Measurements from ENCODE around the gene USH1C.

USH1C gene

GRCh38 chr11:17498058-17498457 lies 46.2 kb downstream of the USH1C start:
- peak; percentile 64 for DNase-seq

- DNase-seq: no peak
Observed at GRCh38 chr11:17496406-17496805, 47.8 kb downstream of the USH1C start.

- no peak for DNase-seq
Observed at GRCh38 chr11:17494019-17494418, 50.2 kb downstream of the USH1C start.

DNA sequence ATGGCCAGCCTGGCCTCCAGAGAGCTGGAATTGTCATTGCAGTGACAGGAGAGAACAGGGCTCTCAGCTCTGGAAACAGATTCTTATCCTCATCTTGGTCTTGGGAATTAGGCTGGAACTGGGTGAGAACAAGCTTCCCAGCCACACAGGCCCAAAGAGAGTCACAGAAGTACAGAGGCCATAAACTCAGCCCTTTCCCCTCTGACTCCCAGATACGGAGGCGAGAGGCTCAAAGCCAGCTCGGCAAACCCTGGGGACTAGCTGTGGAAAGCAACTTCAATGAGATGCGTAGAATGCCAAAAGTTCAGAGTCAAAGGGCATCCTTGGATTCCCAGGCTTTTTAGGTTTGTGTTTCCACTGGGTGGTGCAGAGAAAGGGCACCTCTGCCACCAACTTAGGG lies 53.3 kb downstream of the USH1C start:
- no peak for DNase-seq

DNA sequence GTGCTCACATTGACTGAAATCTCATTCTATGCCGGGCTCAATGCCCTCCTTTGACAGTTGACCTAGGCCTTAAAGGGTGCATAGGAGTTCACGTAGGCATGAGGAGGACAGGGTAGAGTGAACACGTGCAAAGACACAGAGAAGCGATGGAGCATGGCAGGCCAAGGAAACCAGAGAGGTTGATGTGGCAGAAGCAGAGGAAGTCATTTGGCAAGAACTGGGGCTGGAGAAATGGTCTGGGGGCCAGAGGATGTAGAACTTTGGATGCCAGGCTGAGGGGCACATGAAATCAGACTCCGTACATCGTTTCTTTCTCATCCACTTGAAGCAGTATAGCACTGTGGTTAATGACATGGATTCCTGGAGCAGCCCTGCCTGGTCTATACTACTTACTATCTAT lies 54.0 kb downstream of the USH1C start:
- no peak for DNase-seq

- no peak for DNase-seq
Observed at GRCh38 chr11:17489751-17490150, 54.5 kb downstream of the USH1C start.

DNA sequence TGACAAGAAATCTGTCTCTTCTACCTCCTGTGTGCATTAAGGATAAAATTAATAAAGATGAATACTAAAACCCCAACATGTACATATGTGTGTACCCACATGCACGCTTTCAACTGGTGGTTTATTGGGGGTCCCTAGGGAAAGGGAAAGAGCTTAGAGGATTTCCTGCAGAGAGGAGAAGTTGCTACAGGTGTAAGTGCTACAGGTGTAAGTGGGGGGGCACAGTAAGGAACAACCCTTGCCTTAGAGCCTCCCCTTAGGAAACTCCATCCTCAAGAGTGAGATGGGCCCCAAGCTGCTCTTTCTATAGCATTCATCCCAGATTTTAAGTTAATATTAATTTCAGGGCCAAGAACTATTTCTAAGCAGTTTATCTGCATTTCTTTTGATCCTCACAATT lies 55.7 kb downstream of the USH1C start:
- no peak for DNase-seq

GRCh38 chr11:17486646-17487045 lies 57.6 kb downstream of the USH1C start:
- DNase-seq: no peak

GRCh38 chr11:17483505-17483904 lies 60.7 kb downstream of the USH1C start:
- no peak for DNase-seq

DNA sequence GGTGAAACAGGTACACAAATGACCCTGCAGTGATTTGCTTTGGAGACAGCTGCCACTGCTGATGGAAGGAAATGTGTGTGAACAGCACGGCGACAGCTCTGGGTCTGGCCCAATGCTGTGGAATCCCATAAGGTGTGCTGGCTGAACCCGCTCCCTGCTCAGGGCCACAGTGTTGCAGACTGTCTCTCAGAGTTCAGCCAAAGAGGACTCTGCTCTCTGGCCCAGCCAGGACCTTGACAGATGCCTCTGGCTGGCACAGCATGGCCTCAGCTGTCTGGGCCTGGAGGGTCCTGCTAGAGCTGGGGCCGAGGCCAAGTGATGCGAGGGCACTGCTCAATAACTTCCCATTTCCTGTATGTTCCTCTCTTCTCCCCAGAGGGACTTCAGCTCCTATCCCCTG lies 62.3 kb downstream of the USH1C start:
- no peak for DNase-seq

- peak; percentile 24 for DNase-seq
Observed at GRCh38 chr11:17479284-17480214, 64.7 kb downstream of the USH1C start.

DNA sequence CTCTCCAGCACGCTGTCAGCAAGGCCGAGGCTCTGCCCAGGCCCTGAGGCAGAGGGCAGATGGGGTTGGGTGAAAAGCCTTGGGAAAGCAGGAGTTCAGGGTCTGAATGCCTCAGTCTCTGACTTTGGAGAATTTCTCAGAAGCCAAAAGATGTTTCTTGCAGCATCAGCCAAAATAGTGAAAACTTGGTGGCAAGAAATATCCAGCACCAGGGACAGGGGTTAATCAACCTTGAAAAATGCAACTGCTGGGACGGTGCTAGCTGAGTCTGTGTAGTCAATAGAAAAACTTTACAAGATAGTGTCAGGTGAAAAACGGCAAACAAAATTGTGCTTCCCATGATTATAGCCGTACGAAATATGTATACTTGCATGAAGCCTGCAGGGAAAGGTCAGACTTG lies 66.1 kb downstream of the USH1C start:
- no peak for DNase-seq

GRCh38 chr11:17477361-17477760 lies 66.9 kb downstream of the USH1C start:
- no peak for DNase-seq

DNA sequence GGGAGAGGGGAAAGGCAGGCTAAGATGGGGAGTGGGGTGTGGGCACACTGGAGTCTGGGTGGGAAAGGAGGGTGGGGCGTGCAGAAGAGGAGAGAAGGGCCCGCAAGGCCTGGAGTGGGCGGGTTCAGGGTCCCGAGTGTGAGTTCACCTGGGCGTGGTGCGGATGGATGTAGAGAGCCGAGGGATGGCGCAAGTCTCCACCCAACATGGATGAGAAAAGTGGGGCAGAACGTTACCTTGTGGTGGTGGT lies 67.2 kb downstream of the USH1C start:
- no peak for DNase-seq

GRCh38 chr11:17476317-17477083 lies 67.7 kb downstream of the USH1C start, which contains the start of gene ABCC8:
TSS of gene ABCC8 (minus strand) at chr11:17476845. CDS start at chr11:17476776, 69 bp downstream.
- no peak for DNase-seq

- DNase-seq: no peak
Observed at GRCh38 chr11:17475666-17476316, 68.4 kb downstream of the USH1C start.

- no peak for DNase-seq
Observed at GRCh38 chr11:17473071-17473744, 71.0 kb downstream of the USH1C start.

DNA sequence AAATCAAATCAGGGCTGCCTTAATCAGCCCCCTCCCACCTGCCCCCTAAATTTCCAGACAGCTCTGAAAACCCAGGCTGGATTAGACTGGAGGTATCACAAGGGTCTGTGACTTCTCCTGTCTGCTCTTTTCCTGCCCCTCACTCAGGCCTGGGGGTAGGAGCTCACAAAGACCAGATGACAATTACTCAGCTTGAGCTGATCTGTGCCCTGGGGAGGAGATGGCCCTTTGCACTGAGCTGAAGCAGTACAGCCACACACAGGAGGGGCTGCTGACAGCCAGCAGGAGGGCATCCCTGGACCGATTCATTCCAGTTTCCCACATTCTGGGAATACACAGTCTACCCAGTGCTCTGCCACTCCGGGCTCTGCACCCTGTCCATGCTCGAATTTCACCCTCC lies 71.7 kb downstream of the USH1C start:
- DNase-seq: no peak

- no peak for DNase-seq
Observed at GRCh38 chr11:17471501-17471900, 72.7 kb downstream of the USH1C start.

GRCh38 chr11:17469998-17470397 lies 74.2 kb downstream of the USH1C start:
- no peak for DNase-seq

DNA sequence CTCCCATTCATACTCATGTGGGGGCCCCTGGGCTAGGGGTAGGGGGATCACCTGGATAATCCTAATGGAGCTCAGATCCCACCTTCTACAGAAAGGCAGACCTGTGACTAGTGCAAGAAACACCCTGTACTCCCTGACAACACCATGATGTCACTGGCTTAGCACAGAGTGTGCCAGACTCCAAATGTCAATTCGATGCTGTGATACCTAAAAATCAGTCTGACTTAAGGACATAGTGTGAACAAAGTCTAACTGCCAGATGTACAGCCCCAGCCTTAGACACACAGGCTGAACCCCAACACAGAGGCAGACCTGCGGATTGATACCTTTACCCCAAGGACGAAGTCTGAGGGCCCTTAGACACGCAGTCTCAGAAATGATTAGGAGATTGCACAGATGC lies 76.1 kb downstream of the USH1C start:
- DNase-seq: no peak

DNA sequence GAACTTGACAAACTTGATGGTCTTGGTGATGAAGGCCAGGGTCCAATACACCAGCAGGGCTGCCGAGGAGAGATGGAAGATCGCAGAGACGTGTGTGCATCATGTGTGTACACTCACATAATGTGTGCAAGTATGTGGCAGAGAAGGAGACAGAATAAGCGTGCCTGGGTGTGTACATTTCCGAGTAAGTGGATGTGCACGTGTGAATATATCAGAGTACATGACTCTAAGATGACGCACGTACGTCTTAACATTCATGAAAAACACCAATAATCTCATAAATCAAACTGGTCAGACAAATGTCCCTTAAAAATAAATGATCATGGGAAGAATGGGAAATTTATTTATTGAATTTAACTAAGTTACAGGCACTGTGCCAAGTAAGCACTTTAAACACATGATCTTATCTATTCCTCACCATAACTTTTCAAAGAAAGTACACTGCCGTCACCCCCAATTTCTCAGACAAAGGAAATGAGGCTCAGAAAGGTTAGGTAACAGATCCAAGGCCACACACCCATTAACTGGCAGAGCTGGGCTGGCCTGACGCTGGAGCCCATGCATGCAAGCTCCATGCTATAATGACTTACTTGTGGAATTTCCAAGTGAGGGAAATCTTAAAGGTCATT lies 80.6 kb downstream of the USH1C start:
- DNase-seq: no peak

DNA sequence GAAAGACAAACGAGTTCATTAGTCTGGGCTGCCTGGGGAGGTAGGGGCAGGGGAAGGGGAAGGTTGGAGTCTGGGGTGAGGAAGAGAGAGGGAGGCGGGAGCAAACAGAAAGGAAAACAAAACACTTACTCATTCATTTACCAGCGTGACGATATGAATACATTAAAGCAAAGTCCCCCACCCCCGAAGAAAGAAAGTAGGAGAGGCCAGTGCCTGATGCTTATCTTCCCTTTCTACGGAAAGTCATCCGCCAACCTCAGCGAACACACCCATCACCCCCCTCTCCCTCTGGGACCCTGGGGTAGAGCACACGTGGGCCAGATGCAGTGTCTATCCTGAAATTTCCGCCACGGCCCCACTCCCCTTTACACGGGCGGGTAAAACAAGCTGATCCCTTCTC lies 81.3 kb downstream of the USH1C start:
- DNase-seq: no peak
